Stimulated activated CD4-positive, alpha-beta T cell treated with anti-CD3 and anti-CD28 coated beads, Interleukin-4, amount 100 ng/mL, for 4 hours (primary cell): ENCODE measurements around the gene PCNT.
"Not testable (repeated sequence)": the region's sequence is repeated elsewhere in the genome, so short reads cannot be mapped to it uniquely, and the experiment has no call there.

ENCODE experiments used
- DNase-seq, 2 experiments: peaks; one replicate each; pipeline ENCODE4 v3.0.0-alpha.2; 2020

PCNT gene

GRCh38 chr21:46310260-46310659 is 13.7 kb upstream of the PCNT start:
- not testable (repeated sequence) for DNase-seq

GRCh38 chr21:46311568-46311967 is 12.4 kb upstream of the PCNT start:
- DNase-seq, result no peak

GRCh38 chr21:46312949-46313348 is 11.0 kb upstream of the PCNT start:
- no peak for DNase-seq

- no peak for DNase-seq
Measured at GRCh38 chr21:46314441-46315020, 9.4 kb upstream of the PCNT start.

- DNase-seq, result no peak
Measured at GRCh38 chr21:46316708-46317324, 7.1 kb upstream of the PCNT start.

GRCh38 chr21:46317710-46318463 is 6.1 kb upstream of the PCNT start:
- DNase-seq, result no peak

GRCh38 chr21:46318464-46318845 is 5.5 kb upstream of the PCNT start:
- DNase-seq, result no peak

GRCh38 chr21:46319186-46319585 is 4.8 kb upstream of the PCNT start:
- DNase-seq, result no peak

GRCh38 chr21:46320331-46320801 is 3.6 kb upstream of the PCNT start:
- no peak for DNase-seq

GRCh38 chr21:46322351-46323226 is 1.4 kb upstream of the PCNT start:
- no peak for DNase-seq

GRCh38 chr21:46323227-46323709 is 688 bp upstream of the PCNT start:
- no peak for DNase-seq

GRCh38 chr21:46324390-46325072 is 575 bp downstream of the PCNT start:
- peak; percentile 79 to 90 for DNase-seq

- peak; percentile 13 to 33 for DNase-seq
Measured at GRCh38 chr21:46325073-46325912, 1.3 kb downstream of the PCNT start.

- DNase-seq, result no peak
Measured at GRCh38 chr21:46326110-46326703, 2.3 kb downstream of the PCNT start.

GRCh38 chr21:46327711-46328110 is 3.8 kb downstream of the PCNT start:
- no peak for DNase-seq

GRCh38 chr21:46328151-46328550 is 4.2 kb downstream of the PCNT start:
- no peak for DNase-seq

GRCh38 chr21:46329796-46330195 is 5.8 kb downstream of the PCNT start:
- DNase-seq, result no peak

- no peak for DNase-seq
Measured at GRCh38 chr21:46334351-46335140, 10.6 kb downstream of the PCNT start.

GRCh38 chr21:46336603-46337002 is 12.6 kb downstream of the PCNT start:
- no peak for DNase-seq

- DNase-seq, result no peak
Measured at GRCh38 chr21:46340998-46341397, 17.0 kb downstream of the PCNT start.
